ENCODE measurements around the gene LGALS4. TPM values are rescaled to one million over a fixed set of nuclear protein-coding genes. Genes with fewer than 3 reads are reported as not detected.
A peak's percentile ranks its signal among the peaks of the same experiment; 100 is the strongest.
"Not testable (repeated sequence)": the region's sequence is repeated elsewhere in the genome, so short reads cannot be mapped to it uniquely, and the experiment has no call there.

The LGALS4 gene
- total and polyA plus RNA-seq, 2 donors from 2014 or later = 1.2 to 12.2 TPM

DNA sequence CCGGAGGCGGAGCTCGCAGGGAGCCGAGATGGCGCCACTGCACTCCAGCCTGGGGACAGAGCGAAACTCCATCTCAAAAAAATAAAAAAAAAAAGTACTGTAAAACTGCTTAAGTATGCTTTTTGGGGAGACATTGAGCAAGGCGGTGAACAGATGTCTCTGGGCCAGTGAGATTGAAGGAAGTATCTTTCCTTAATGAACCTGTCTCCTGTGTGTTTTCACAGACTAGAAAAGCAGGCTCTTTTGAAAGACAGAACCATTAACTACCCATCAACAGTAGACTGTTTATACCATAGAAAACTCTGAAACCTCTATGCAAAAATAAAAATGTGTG lies 20.3 kb upstream of the LGALS4 start:
- TF ChIP-seq, protein P1, sequence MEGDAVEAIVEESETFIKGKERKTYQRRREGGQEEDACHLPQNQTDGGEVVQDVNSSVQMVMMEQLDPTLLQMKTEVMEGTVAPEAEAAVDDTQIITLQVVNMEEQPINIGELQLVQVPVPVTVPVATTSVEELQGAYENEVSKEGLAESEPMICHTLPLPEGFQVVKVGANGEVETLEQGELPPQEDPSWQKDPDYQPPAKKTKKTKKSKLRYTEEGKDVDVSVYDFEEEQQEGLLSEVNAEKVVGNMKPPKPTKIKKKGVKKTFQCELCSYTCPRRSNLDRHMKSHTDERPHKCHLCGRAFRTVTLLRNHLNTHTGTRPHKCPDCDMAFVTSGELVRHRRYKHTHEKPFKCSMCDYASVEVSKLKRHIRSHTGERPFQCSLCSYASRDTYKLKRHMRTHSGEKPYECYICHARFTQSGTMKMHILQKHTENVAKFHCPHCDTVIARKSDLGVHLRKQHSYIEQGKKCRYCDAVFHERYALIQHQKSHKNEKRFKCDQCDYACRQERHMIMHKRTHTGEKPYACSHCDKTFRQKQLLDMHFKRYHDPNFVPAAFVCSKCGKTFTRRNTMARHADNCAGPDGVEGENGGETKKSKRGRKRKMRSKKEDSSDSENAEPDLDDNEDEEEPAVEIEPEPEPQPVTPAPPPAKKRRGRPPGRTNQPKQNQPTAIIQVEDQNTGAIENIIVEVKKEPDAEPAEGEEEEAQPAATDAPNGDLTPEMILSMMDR (IDR thresholded peaks at IDR 0.05; ENCODE audit: borderline replicate concordance, extremely low read depth, insufficient read depth) = no peak
- no peak for FAIRE-seq
- Histone ChIP-seq H3K4me1 (ENCODE audit: control insufficient read depth in 2 of 3, insufficient read depth in 2 of 3, low read depth in 1 of 3, low read length in 3 of 3) (peaks cover 0 to 15% (median 12%) of the 10 kb centered on the region in 3 donors), H3K27ac (ENCODE audit: low read depth in 2 of 2, low read length in 2 of 2) (peak overlapping the region in 1 of 2 donors; percentile 0), H3K4me3 (ENCODE audit: low read length in 3 of 3) (no peak overlapping the region), H3K9ac (ENCODE audit: low read length in 3 of 3) (no peak overlapping the region), H3K27me3 (ENCODE audit: control insufficient read depth, insufficient read depth, low read length) (no peaks in the 10 kb centered on the region), H3K36me3 (ENCODE audit: control insufficient read depth in 2 of 3, insufficient read depth in 3 of 3, low read length in 3 of 3) (peaks cover 7 to 36% (median 18%) of the 10 kb centered on the region in 3 donors), H3K9me3 (ENCODE audit: control insufficient read depth in 2 of 3, insufficient read depth in 1 of 3, low read length in 3 of 3) (no peaks in the 10 kb centered on the region)
- intact Hi-C loops (cut with DNase I) = no loop called here
- no peak for DNase-seq

DNA sequence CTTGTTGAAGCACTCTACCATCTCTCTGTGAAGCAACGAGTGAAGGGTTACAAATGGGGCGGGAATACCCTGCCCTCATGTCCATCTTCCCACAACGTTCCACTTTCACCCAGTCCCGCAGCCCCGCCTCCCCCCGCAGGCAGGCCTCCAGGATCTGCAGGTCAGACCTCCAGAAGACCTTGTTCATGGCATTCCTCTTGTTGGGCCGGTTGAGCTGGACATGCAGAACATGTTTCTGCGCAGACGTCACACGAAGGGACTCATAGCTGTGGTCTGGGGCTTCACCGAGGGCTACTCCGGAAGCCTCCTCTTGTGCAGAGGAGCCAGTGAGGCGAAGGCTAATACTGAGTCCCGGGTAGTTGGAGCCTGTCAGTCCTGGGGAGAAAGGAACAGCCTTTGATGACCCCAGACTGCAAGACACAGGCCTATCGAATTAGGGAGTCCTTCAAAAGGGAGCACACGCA lies 18.4 kb upstream of the LGALS4 start:
- no peak for FAIRE-seq
- H3K9me3 ChIP-seq (ENCODE audit: control insufficient read depth in 2 of 3, insufficient read depth in 1 of 3, low read length in 3 of 3) = no peaks in the 10 kb centered on the region

DNA sequence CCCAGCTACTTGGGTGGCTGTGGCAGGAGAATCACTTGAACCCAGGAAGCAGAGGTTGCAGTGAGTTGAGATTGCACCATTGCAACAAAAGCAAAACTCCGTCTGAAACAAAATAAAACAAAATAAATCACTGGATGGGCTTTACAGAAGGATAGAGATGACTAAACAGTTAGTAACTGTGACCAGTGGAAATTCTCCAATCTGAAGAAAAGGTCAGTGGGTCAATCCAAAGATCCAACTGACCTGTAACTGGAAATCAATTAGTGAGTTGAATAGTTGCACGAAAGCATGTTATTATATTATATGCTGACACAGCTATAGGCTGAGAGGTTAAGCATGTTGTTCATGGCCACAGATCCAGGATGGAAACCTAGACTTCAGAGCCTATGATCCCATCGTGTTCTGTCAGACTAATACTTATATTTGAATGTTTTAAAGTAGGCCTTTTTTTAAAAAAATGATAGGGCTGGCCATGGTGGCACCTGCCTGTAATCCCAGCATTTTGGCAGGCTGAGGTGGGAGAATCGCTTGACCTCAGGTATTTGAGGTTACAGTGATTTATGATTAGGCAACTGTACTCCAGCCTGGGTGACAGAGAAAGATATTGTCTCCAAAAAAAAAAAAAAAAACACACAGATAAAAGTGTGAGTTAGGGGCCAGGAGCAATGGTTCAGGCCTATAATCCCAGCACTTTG lies 17.4 kb upstream of the LGALS4 start:
- intact Hi-C loops (cut with DNase I) = no loop called here
- Histone ChIP-seq H3K4me3 (ENCODE audit: low read length in 3 of 3) (no peak overlapping the region), H3K9ac (ENCODE audit: low read length in 3 of 3) (peak overlapping the region in 1 of 3 donors; percentile 97), H3K27me3 (ENCODE audit: control insufficient read depth, insufficient read depth, low read length) (no peaks in the 10 kb centered on the region), H3K9me3 (ENCODE audit: control insufficient read depth in 2 of 3, insufficient read depth in 1 of 3, low read length in 3 of 3) (no peaks in the 10 kb centered on the region), H3K36me3 (ENCODE audit: control insufficient read depth in 2 of 3, insufficient read depth in 3 of 3, low read length in 3 of 3) (peaks cover 5 to 19% (median 6%) of the 10 kb centered on the region in 3 donors), H3K4me1 (ENCODE audit: control insufficient read depth in 2 of 3, insufficient read depth in 2 of 3, low read depth in 1 of 3, low read length in 3 of 3) (peaks cover 0 to 16% (median 9%) of the 10 kb centered on the region in 3 donors), H3K27ac (ENCODE audit: low read depth in 2 of 2, low read length in 2 of 2) (no peak overlapping the region)
- DNase-seq (no peak), FAIRE-seq (no peak)
- TF ChIP-seq, protein P1 (IDR thresholded peaks at IDR 0.05; ENCODE audit: borderline replicate concordance, extremely low read depth, insufficient read depth) = no peak

More for the DNA sequence above, 18.4 kb upstream of the LGALS4 start:
- TF ChIP-seq, protein P1 (IDR thresholded peaks at IDR 0.05; ENCODE audit: borderline replicate concordance, extremely low read depth, insufficient read depth) = no peak
- peaks cover 5 to 26% (median 8%) of the 10 kb centered on the region in 3 donors for H3K36me3 ChIP-seq (ENCODE audit: control insufficient read depth in 2 of 3, insufficient read depth in 3 of 3, low read length in 3 of 3)
- peak overlapping the region; percentile 78 to 94 (median 90) for H3K4me3 ChIP-seq (ENCODE audit: low read length in 3 of 3)
- peaks cover 0 to 16% (median 9%) of the 10 kb centered on the region in 3 donors for H3K4me1 ChIP-seq (ENCODE audit: control insufficient read depth in 2 of 3, insufficient read depth in 2 of 3, low read depth in 1 of 3, low read length in 3 of 3)
- no peaks in the 10 kb centered on the region for H3K27me3 ChIP-seq (ENCODE audit: control insufficient read depth, insufficient read depth, low read length)
- peak; percentile 68 to 90 (median 83) for DNase-seq
- intact Hi-C loops (cut with DNase I) = no loop called here
- peak overlapping the region; percentile 97 to 98 for H3K27ac ChIP-seq (ENCODE audit: low read depth in 2 of 2, low read length in 2 of 2)
- H3K9ac ChIP-seq (ENCODE audit: low read length in 3 of 3) = peak overlapping the region; percentile 74 to 97 (median 82)

DNA sequence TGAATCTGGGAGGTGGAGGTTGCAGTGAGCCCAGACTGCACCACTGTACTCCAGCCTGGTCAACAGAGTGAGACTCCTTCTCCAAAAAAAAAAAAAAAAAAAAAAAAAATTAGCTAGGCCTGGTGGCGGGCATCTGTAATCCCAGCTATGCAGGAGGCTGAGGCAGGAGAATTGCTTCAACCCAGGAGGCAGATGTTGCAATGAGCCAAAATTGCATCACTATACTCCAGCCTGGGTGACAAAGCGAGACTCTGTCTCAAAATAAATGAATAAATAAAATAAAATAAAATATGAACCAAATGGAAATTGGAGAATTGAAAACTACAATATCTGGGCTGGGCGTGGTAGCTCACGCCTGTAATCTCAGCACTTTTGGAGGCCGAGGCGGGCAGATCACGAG lies 16.5 kb upstream of the LGALS4 start:
- H3K4me3 ChIP-seq (ENCODE audit: low read length in 3 of 3); H3K9me3 ChIP-seq (ENCODE audit: control insufficient read depth in 2 of 3, insufficient read depth in 1 of 3, low read length in 3 of 3); FAIRE-seq; DNase-seq; H3K27ac ChIP-seq (ENCODE audit: low read depth in 2 of 2, low read length in 2 of 2); H3K27me3 ChIP-seq (ENCODE audit: control insufficient read depth, insufficient read depth, low read length); H3K9ac ChIP-seq (ENCODE audit: low read length in 3 of 3): not testable (repeated sequence)
- intact Hi-C loops (cut with DNase I) = loop anchor here (10.0 kb wide), 1 partner anchor 54 kb away; the partner anchor contains the start of gene LGALS7
- peaks cover 5 to 19% (median 6%) of the 10 kb centered on the region in 3 donors for H3K36me3 ChIP-seq (ENCODE audit: control insufficient read depth in 2 of 3, insufficient read depth in 3 of 3, low read length in 3 of 3)
- H3K4me1 ChIP-seq (ENCODE audit: control insufficient read depth in 2 of 3, insufficient read depth in 2 of 3, low read depth in 1 of 3, low read length in 3 of 3) = peaks cover 0 to 16% (median 9%) of the 10 kb centered on the region in 3 donors

All from kidney (tissue), 14 donors.